HepG2 (cell line): Measurements from ENCODE around the gene RUNDC1. TPM values are rescaled to one million over a fixed set of nuclear protein-coding genes. Genes with fewer than 3 reads are reported as not detected.

ENCODE experiments used
- ATAC-seq: fragments of 200-7000 bp; cut with Tn5 transposase; 3 replicates; pipeline ENCODE4 v1.9.1; 2020; ENCODE audit warnings: mild to moderate bottlenecking, moderate library complexity
- BruUV-seq: library from RNA; stranded (reverse); fragments of 400-500 nt; replicated peaks from 2 replicates; lab custom pipeline; 2021; lab: Mats Ljungman, UMichigan
- CTCF ChIA-PET: fragments of 300-600 bp; formaldehyde crosslinking; extraction: SDS; loops from one replicate; lab custom pipeline; 2021; ENCODE audit warnings: low total read pairs, inconsistent platforms, low intra/inter-chr PET ratio; lab: Yijun Ruan, JAX
- POLR2A ChIA-PET: fragments of 350-600 bp; sonication (Branson Sonifier 250); formaldehyde crosslinking; loops from one replicate; lab custom pipeline; 2020; ENCODE audit warnings: antibody characterized with exemption, inconsistent platforms; lab: Yijun Ruan, JAX
- DNase-seq: peaks from one replicate; pipeline ENCODE4 v3.0.0-alpha.2; 2015; ENCODE audit warnings: low spot score
- FAIRE-seq: peaks from 3 replicates; lab custom pipeline; 2011; peaks lifted over from hg19 to GRCh38; lab: Jason Lieb, UNC
- H2AFZ ChIP-seq: one replicate; pipeline ENCODE4 v1.6.1; 2011; ENCODE audit warnings: low read length, inconsistent platforms
- H3K27ac ChIP-seq: fragments of 300-600 bp; 3 replicates; pipeline ENCODE4 v1.8.0; 2011; ENCODE audit warnings: mixed run types, mild to moderate bottlenecking, mixed read lengths, low read length, inconsistent platforms; ENCODE audit not compliant: insufficient read depth; ENCODE audit errors: extremely low read length
- H3K27me3 ChIP-seq, 2 experiments: fragments of 200-600 bp in 1 of 2; 2 replicates in 1 of 2; 3 replicates in 1 of 2; pipeline versions ENCODE4 v1.6.0 to v1.8.0; 2011; ENCODE audit warnings: low read length in 2 of 2, mild to moderate bottlenecking in 2 of 2, moderate library complexity in 2 of 2, inconsistent platforms in 1 of 2; ENCODE audit not compliant: insufficient read depth in 2 of 2, control insufficient read depth in 1 of 2
- H3K36me3 ChIP-seq, 2 experiments: fragments of 200-600 bp in 1 of 2; replicated peaks in 1 of 2; 2 replicates in 1 of 2; 3 replicates in 1 of 2; pipeline versions ENCODE4 v1.5.1 to v1.8.0; 2011; ENCODE audit warnings: low read length in 2 of 2, inconsistent platforms in 1 of 2; ENCODE audit not compliant: insufficient read depth in 2 of 2, control insufficient read depth in 1 of 2
- H3K4me1 ChIP-seq: 2 replicates; pipeline ENCODE4 v1.5.1; 2012; ENCODE audit warnings: low read length, inconsistent platforms; ENCODE audit not compliant: insufficient read depth
- H3K4me2 ChIP-seq: 2 replicates; pipeline ENCODE4 v1.6.0; 2011; ENCODE audit warnings: low read depth, low read length, inconsistent platforms
- H3K4me3 ChIP-seq, 3 experiments: fragments of 200-600 bp in 1 of 3; sonication (generic), shearing (Covaris generic) in 1 of 3; replicated peaks in 1 of 3; 2 replicates each; pipeline ENCODE4 v1.5.1; 2011 to 2016; ENCODE audit warnings: low read length in 3 of 3, inconsistent platforms in 2 of 3, low read depth in 2 of 3, mild to moderate bottlenecking in 2 of 3, control low read depth in 1 of 3, mixed read lengths in 1 of 3; ENCODE audit not compliant: insufficient read depth in 1 of 3
- H3K79me2 ChIP-seq: one replicate; pipeline ENCODE4 v1.6.1; 2011; ENCODE audit warnings: low read length, inconsistent platforms; ENCODE audit not compliant: insufficient read depth
- H3K9ac ChIP-seq: 2 replicates; pipeline ENCODE4 v1.6.0; 2011; ENCODE audit warnings: mild to moderate bottlenecking, low read depth, low read length, inconsistent platforms; ENCODE audit not compliant: insufficient read depth
- H3K9me3 ChIP-seq: 2 replicates; pipeline ENCODE4 v1.5.1; 2012; ENCODE audit warnings: mild to moderate bottlenecking, low read length
- H4K20me1 ChIP-seq: 2 replicates; pipeline ENCODE4 v1.6.0; 2011; ENCODE audit warnings: inconsistent platforms, mild to moderate bottlenecking, low read length, moderate library complexity; ENCODE audit not compliant: insufficient read depth
- FOXK2 ChIP-seq: fragments of 450-650 bp; IDR thresholded peaks from 2 replicates; pipeline ENCODE4 v1.6.1; 2016
- ISX ChIP-seq: sonication (generic); formaldehyde crosslinking; conservative IDR thresholded peaks from 2 replicates; pipeline ENCODE4 v1.5.0; 2020; ENCODE audit warnings: missing genetic modification reagents
- KDM5B ChIP-seq: sonication (generic); formaldehyde crosslinking; IDR thresholded peaks from 2 replicates; pipeline ENCODE4 v1.4.0; 2020; ENCODE audit warnings: missing genetic modification reagents, mild to moderate bottlenecking, borderline replicate concordance
- PITX1 ChIP-seq: sonication (generic); formaldehyde crosslinking; IDR thresholded peaks from 2 replicates; pipeline ENCODE4 v1.5.1; 2020; ENCODE audit warnings: mild to moderate bottlenecking, missing genetic modification reagents
- RXRA ChIP-seq: sonication (generic); formaldehyde crosslinking; IDR thresholded peaks from 2 replicates; pipeline ENCODE4 v1.5.1; 2020; ENCODE audit warnings: missing genetic modification reagents
- ZNF7 ChIP-seq: IDR thresholded peaks from 2 replicates; pipeline ENCODE4 v1.6.1; 2016; ENCODE audit warnings: missing biosample characterization, missing genetic modification reagents
- WGBS: methylation state at CpG from one replicate; pipeline ENCODE4 v1.1.6; 2017; ENCODE audit warnings: low lambda C conversion rate; 5-methylcytosine and 5-hydroxymethylcytosine counted together
- in situ Hi-C: cut with HindIII; loops from 2 replicates; pipeline ENCODE4 v1.10.0; 2017; ENCODE audit warnings: low pct_unique_long_range_greater_than_20kb; ENCODE audit not compliant: extremely low pct_ligation_motif_present
- intact Hi-C: fragments of 100-400 bp; cut with micrococcal nuclease; formaldehyde crosslinking; loops from one replicate; pipeline ENCODE4 v1.10.0; 2022; ENCODE audit not compliant: unreplicated experiment
- polyA plus RNA-seq, 8 experiments: library from polyadenylated mRNA; depleted of rRNA in 3 of 8; stranded (reverse) in 7 of 8; unstranded in 1 of 8; fragments of >200 nt; fragmentation: Illumina TruSeq in 4 of 8; extraction: Trizol in 4 of 8; gene quantifications; 2 replicates each; pipeline versions ENCODE4 v1.2.1 to v1.2.3, GENCODE V29; 2011 to 2016; ENCODE audit warnings: low read depth in 4 of 8, missing spikeins in 1 of 8, mixed read lengths in 1 of 8; ENCODE audit not compliant: insufficient read depth in 1 of 8
- total RNA-seq, 5 experiments: library from RNA; depleted of rRNA; stranded (reverse); fragments of >200 nt; fragmentation: Illumina TruSeq; extraction: Trizol; gene quantifications; 2 replicates each; pipeline ENCODE4 v1.2.3, GENCODE V29; 2016; ENCODE audit warnings: low read depth in 1 of 5

Gene RUNDC1
- total and polyA plus RNA-seq, 2 of the 13 experiments (the other 11 are each of a cell fraction or from before 2014, with no cell fraction given): 10.3 to 11.4 TPM

GRCh38 chr17:43026595-43026994 lies 46.2 kb downstream of the RUNDC1 start:
- in situ Hi-C loops (no loop called here), intact Hi-C loops (no loop called here)
- H4K20me1 ChIP-seq: no peaks in the 10 kb centered on the region
- no peak for FAIRE-seq
- no peaks in the 10 kb centered on the region for H3K9me3 ChIP-seq
- ATAC-seq: no peak
- H3K4me2 ChIP-seq: no peak overlapping the region
- peaks cover 54% of the 10 kb centered on the region for H3K4me1 ChIP-seq
- H3K4me3 ChIP-seq: no peak overlapping the region
- H3K9ac ChIP-seq: no peak overlapping the region
- WGBS: 74% methylated on average over 5 of the region's 5 CpGs
- no peak for TF ChIP-seq RXRA (CRISPR knock-in tag)
- no peak for TF ChIP-seq PITX1 (CRISPR knock-in tag)
- no peak for TF ChIP-seq FOXK2
- no peaks in the 10 kb centered on the region; a peak in 1 of 5 replicates for H3K27me3 ChIP-seq
- H3K27ac ChIP-seq: no peak overlapping the region
- ChIA-PET CTCF (no interaction called here), POLR2A (interaction anchor here (1.4 to 3.6 kb wide), 5 partner anchors 15 to 185 kb away, joined by 3 to 16 read pairs (median 5); partner anchors contain the start of genes RPL27 and TMEM106A)
- no peak overlapping the region for H2AFZ ChIP-seq
- H3K79me2 ChIP-seq: peaks cover 1% of the 10 kb centered on the region
- BruUV-seq: no TSS peak
- DNase-seq: no peak
- H3K36me3 ChIP-seq: no peaks in the 10 kb centered on the region

- H3K4me3 ChIP-seq: no peak overlapping the region
- no peak for DNase-seq
- H2AFZ ChIP-seq: no peak overlapping the region
- intact Hi-C loops: loop anchor here (2.0 kb wide), 1 partner anchor 41 kb away; no protein-coding TSS in a partner anchor
- no peak for FAIRE-seq
- CTCF ChIA-PET: no interaction called here
- no peaks in the 10 kb centered on the region for H3K9me3 ChIP-seq
- no peaks in the 10 kb centered on the region for H3K27me3 ChIP-seq
- H3K9ac ChIP-seq: no peak overlapping the region
- ATAC-seq: no peak; the same call in 2 of the 3 replicates
- 68% methylated on average over 9 of the region's 9 CpGs for WGBS
- in situ Hi-C loops: no loop called here
- peaks cover 54% of the 10 kb centered on the region for H3K4me1 ChIP-seq
- H3K4me2 ChIP-seq: peak overlapping the region; percentile 92
- no TSS peak for BruUV-seq
- 0 out of 2 replicates have a peak, but pooled peaks have one; percentile 3 for TF ChIP-seq KDM5B (CRISPR knock-in tag)
- no peak for TF ChIP-seq ZNF7 (CRISPR knock-in tag)
- TF ChIP-seq ISX: no peak
- H3K27ac ChIP-seq: no peak overlapping the region
- no peaks in the 10 kb centered on the region for H4K20me1 ChIP-seq
- no peaks in the 10 kb centered on the region for H3K36me3 ChIP-seq
- POLR2A ChIA-PET: interaction anchor here (1.0 to 3.9 kb wide), 7 partner anchors 12 to 289 kb away, joined by 3 to 22 read pairs (median 5); partner anchors contain the start of genes RPL27 and TMEM106A
- H3K79me2 ChIP-seq: no peaks in the 10 kb centered on the region
These were observed 47.0 kb downstream of the RUNDC1 start for GRCh38 chr17:43027091-43028032.
